Measurements from ENCODE around the gene CAPZA1. TPM values are rescaled to one million over a fixed set of nuclear protein-coding genes. Genes with fewer than 3 reads are reported as not detected.

Gene CAPZA1
- total and polyA plus RNA-seq, 12 donors, result 60.1 to 178 (median 94.0) TPM

DNA sequence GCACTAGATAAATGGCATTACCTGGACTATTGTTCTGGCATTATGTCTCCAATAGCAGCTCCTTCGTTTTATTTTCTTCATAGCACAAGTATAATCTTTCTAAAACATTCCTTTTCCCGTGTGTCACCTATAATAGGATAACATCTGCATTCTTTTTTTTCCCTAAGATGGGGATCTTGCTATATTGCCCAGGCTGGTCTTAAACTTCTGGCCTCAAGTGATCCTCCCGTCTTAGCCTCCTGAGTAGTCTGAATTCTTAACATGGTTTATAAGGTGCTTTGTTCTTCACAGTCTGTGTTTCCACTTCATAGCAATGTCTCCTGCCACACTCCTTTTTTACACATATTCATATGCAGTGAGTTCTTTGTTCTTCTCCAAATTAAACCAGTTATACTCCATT, 46.2 kb downstream of the CAPZA1 start:
- no peak for DNase-seq
- 81 to 95% (median 89%) methylated on average over 3 of the region's 3 CpGs for WGBS, 4 donors
- no peak overlapping the region for H3K4me3 ChIP-seq
- TF ChIP-seq POLR2A (IDR thresholded peaks at IDR 0.05), result no peak
- TF ChIP-seq, protein P1, sequence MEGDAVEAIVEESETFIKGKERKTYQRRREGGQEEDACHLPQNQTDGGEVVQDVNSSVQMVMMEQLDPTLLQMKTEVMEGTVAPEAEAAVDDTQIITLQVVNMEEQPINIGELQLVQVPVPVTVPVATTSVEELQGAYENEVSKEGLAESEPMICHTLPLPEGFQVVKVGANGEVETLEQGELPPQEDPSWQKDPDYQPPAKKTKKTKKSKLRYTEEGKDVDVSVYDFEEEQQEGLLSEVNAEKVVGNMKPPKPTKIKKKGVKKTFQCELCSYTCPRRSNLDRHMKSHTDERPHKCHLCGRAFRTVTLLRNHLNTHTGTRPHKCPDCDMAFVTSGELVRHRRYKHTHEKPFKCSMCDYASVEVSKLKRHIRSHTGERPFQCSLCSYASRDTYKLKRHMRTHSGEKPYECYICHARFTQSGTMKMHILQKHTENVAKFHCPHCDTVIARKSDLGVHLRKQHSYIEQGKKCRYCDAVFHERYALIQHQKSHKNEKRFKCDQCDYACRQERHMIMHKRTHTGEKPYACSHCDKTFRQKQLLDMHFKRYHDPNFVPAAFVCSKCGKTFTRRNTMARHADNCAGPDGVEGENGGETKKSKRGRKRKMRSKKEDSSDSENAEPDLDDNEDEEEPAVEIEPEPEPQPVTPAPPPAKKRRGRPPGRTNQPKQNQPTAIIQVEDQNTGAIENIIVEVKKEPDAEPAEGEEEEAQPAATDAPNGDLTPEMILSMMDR (IDR thresholded peaks at IDR 0.05), result no peak
- H3K4me1 ChIP-seq (replicated peaks in 1 of 2), result no peaks in the 10 kb centered on the region
- intact Hi-C loops (cut with DNase I), result no loop called here
- H3K27ac ChIP-seq, result no peak overlapping the region
- H3K27me3 ChIP-seq, result no peaks in the 10 kb centered on the region
- H3K36me3 ChIP-seq (replicated peaks in 1 of 2), result peaks cover 0 to 80% of the 10 kb centered on the region in 2 donors
- no peaks in the 10 kb centered on the region for H3K9me3 ChIP-seq (replicated peaks in 1 of 3)

DNA sequence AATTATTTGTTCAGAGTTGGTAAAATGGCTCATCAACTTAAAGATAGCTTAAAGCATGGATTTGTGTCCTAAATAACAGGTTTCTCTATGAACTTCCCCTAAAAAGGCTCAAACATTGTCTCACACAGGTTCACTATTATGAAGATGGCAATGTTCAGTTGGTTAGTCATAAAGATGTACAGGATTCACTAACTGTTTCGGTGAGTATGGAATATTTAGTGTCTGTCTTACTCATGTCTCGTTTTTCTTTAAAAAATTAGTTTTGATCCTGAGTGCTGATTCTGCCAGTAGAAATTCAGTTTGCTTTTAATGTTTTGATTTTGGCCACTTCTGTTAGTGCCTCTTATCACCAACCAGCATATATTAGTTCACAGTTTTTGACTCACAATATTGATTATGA, 47.3 kb downstream of the CAPZA1 start:
- H3K36me3 ChIP-seq (replicated peaks in 1 of 2), result peaks cover 0 to 78% of the 10 kb centered on the region in 2 donors
- H3K9me3 ChIP-seq (replicated peaks in 1 of 3), result no peaks in the 10 kb centered on the region
- no peaks in the 10 kb centered on the region for H3K27me3 ChIP-seq
- no peak for DNase-seq
- H3K27ac ChIP-seq, result no peak overlapping the region
- TF ChIP-seq POLR2A (IDR thresholded peaks at IDR 0.05), result no peak
- TF ChIP-seq, protein P1 (IDR thresholded peaks at IDR 0.05), result no peak
- 80 to 93% (median 88%) methylated on average over 2 of the region's 2 CpGs for WGBS, 4 donors
- H3K4me3 ChIP-seq, result no peak overlapping the region
- no peaks in the 10 kb centered on the region for H3K4me1 ChIP-seq (replicated peaks in 1 of 2)
- intact Hi-C loops (cut with DNase I), result no loop called here

DNA sequence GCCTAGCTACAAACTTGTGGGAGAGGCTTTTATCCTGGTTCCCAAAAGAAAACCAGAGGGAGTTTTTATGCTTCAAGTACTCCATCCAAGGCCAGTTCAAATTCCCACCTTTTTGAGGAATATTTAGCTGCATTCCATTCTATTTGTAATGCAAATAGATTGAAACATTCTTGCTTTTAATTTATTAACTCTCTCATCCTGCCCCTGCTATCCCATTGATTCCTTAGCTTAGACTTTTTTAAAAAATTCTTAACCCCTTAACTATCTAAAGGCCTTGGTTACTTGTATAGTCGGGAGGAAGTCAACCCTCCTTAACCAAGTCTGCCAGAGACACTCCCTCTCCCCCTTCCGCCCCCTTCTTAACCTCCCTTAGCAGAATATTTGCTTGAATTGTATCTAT, 52.4 kb downstream of the CAPZA1 start:
- Histone ChIP-seq H3K9me3 (replicated peaks in 1 of 3) (no peaks in the 10 kb centered on the region), H3K36me3 (replicated peaks in 1 of 2) (peaks cover 0 to 50% of the 10 kb centered on the region in 2 donors), H3K27me3 (no peaks in the 10 kb centered on the region), H3K4me1 (replicated peaks in 1 of 2) (peaks cover 19 to 31% of the 10 kb centered on the region in 2 donors), H3K4me3 (no peak overlapping the region), H3K27ac (peak overlapping the region in 1 of 5 donors; percentile 4)
- intact Hi-C loops (cut with DNase I), result loop anchor here in 1 of 2 donors (5.0 kb wide), 1 partner anchor 35 kb away; the partner anchor contains the start of gene RHOC
- WGBS, 4 donors, result 67 to 80% (median 71%) methylated on average over 2 of the region's 2 CpGs
- DNase-seq, result no peak
- TF ChIP-seq, protein P1 (IDR thresholded peaks at IDR 0.05), result no peak
- TF ChIP-seq POLR2A (IDR thresholded peaks at IDR 0.05), result no peak

DNA sequence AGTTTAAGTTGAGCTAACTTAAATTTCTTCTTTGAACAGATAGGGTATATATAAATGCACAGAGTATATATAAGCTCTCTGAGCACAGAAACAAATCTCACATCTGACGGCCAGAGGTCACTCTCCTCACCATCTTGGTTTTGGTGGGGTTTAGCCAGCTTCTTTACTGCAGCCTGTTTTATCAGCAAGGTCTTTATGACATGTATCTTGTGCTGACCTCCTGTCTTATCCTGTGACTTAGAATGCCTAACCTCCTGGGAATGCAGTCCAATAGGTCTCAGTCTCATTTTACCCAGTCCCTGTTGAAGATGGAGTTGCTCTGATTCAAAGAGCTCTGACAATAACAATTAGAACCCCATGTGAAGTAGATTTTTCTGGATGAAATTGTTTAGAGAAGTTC, 53.2 kb downstream of the CAPZA1 start:
- H3K4me1 ChIP-seq (replicated peaks in 1 of 2), result peaks cover 19 to 33% of the 10 kb centered on the region in 2 donors
- H3K9me3 ChIP-seq (replicated peaks in 1 of 3), result no peaks in the 10 kb centered on the region
- TF ChIP-seq, protein P1 (IDR thresholded peaks at IDR 0.05), result no peak
- TF ChIP-seq POLR2A (IDR thresholded peaks at IDR 0.05), result no peak
- H3K27ac ChIP-seq, result peak overlapping the region in 2 of 5 donors; percentile 4 to 94
- H3K4me3 ChIP-seq, result no peak overlapping the region
- 61 to 79% (median 67%) methylated on average over 1 of the region's 1 CpG for WGBS, 4 donors
- peaks cover 0 to 42% of the 10 kb centered on the region in 2 donors for H3K36me3 ChIP-seq (replicated peaks in 1 of 2)
- no peak for DNase-seq
- intact Hi-C loops (cut with DNase I), result loop anchor here in 1 of 2 donors (5.0 kb wide), 1 partner anchor 34 kb away; the partner anchor contains the start of gene RHOC
- no peaks in the 10 kb centered on the region for H3K27me3 ChIP-seq

Measured in adrenal gland (tissue), 12 donors.